Uterus (tissue), 2 donors: ENCODE data around the gene ARHGEF16.

Source experiments
- CTCF ChIP-seq, 4 experiments: fragments of 200-600 bp in 2 of 4; fragments of 450-650 bp in 2 of 4; sonication (generic) in 2 of 4; IDR thresholded peaks; one replicate each; pipeline ENCODE4 v1.5.1; 2016 to 2019; ENCODE audit warnings: antibody characterized with exemption in 4 of 4, mild to moderate bottlenecking in 2 of 4, moderate library complexity in 1 of 4
- POLR2A ChIP-seq, 2 donors: fragments of 450-650 bp; IDR thresholded peaks; one replicate each; pipeline ENCODE4 v1.6.1; 2016; ENCODE audit warnings: antibody characterized with exemption in 2 of 2, mild to moderate bottlenecking in 1 of 2, moderate library complexity in 1 of 2

DNA sequence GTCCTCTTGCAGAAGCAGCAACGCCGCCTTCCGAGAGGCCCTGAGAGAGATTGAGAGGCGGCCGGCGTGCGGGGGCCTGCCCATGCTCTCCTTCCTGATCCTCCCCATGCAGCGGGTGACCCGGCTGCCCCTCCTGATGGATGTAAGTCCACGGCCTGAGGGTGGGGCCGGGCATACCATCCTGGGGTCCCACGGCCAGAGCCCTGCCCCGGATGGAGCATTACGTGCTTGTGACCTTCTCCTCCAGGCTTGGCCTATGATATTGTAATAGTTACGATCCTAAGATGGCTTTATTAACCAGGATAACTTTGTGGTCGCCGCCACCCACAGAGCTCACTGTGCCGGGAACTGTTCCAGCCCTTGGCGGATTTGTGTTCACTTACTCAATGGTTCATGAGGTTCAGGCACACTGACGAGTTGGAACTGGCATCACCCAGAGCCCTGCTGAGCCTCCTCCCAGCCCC is 18.9 kb downstream of the ARHGEF16 start:
- no peak for TF ChIP-seq POLR2A (IDR thresholded peaks at IDR 0.05)
- no peak for TF ChIP-seq CTCF (IDR thresholded peaks at IDR 0.05)
